GM23248 (cell line): ENCODE measurements around the gene COL4A4.

ENCODE experiments used
- EZH2 ChIP-seq: fragments of 200-600 bp; sonication (generic); IDR thresholded peaks from 2 replicates; pipeline ENCODE4 v1.6.1; 2018; ENCODE audit warnings: antibody characterized with exemption, mild to moderate bottlenecking; ENCODE audit not compliant: insufficient read depth, poor library complexity, severe bottlenecking
- EZH2phosphoT487 ChIP-seq: fragments of 200-600 bp; sonication (generic); IDR thresholded peaks from 2 replicates; pipeline ENCODE4 v1.6.1; 2018; ENCODE audit warnings: antibody characterized with exemption, moderate library complexity, mild to moderate bottlenecking, low read depth; ENCODE audit not compliant: insufficient read depth

DNA sequence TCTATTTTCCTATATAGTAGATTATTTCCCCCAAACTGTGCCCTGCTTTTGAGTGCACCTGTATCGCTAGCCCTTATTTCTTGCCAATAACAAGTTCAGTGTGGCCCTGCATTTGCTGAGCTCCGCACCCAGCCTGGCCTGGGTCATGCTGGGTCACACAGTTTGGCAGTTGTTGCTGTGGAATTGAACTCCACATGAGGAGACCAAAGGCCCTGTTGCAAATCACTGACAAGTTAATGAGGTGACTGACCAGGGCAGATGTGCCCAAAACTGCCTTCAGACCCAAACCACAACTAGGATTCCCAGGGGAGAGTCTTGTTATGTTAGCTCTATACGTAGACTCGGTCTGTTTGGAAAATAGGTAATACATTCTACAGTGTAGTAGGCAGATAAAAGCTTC lies 31.0 kb downstream of the COL4A4 start:
- TF ChIP-seq EZH2phosphoT487, result no peak
- TF ChIP-seq EZH2, result no peak
